Chondrocyte (in vitro differentiated cells): ENCODE data around the gene PGRMC1. TPM values are rescaled to one million over a fixed set of nuclear protein-coding genes. Genes with fewer than 3 reads are reported as not detected.
"Not testable (repeated sequence)": the region's sequence is repeated elsewhere in the genome, so short reads cannot be mapped to it uniquely, and the experiment has no call there.

Experiments
- DNase-seq: peaks from one replicate; pipeline ENCODE4 v3.0.0; 2021; ENCODE audit warnings: mixed read lengths, low spot score
- H3K27ac Mint-ChIP-seq: one replicate; pipeline ENCODE4 v1.8.0; 2021; ENCODE audit warnings: mild to moderate bottlenecking, moderate library complexity, mixed read lengths; ENCODE audit not compliant: unreplicated experiment
- H3K27me3 Mint-ChIP-seq: 2 replicates; pipeline ENCODE4 v1.8.0; 2021; ENCODE audit warnings: low read depth, mixed read lengths
- H3K36me3 Mint-ChIP-seq: 2 replicates; pipeline ENCODE4 v1.8.0; 2021; ENCODE audit warnings: low read depth, mixed read lengths
- H3K4me1 Mint-ChIP-seq: 2 replicates; pipeline ENCODE4 v1.8.0; 2021; ENCODE audit warnings: low read depth, mild to moderate bottlenecking, mixed read lengths
- H3K4me3 Mint-ChIP-seq: one replicate; pipeline ENCODE4 v1.8.0; 2021; ENCODE audit warnings: mild to moderate bottlenecking, moderate library complexity, mixed read lengths; ENCODE audit not compliant: unreplicated experiment
- H3K9me3 Mint-ChIP-seq: 2 replicates; pipeline ENCODE4 v1.8.0; 2021; ENCODE audit warnings: low read depth, mixed read lengths
- CTCF ChIP-seq: fragments of 200-600 bp; sonication (generic); IDR thresholded peaks from 2 replicates; pipeline ENCODE4 v1.5.0; 2021; ENCODE audit warnings: antibody characterized with exemption, mild to moderate bottlenecking, moderate library complexity
- total RNA-seq: library from RNA; stranded (reverse); gene quantifications from 3 replicates; pipeline ENCODE4 v1.2.1, GENCODE V29; 2021

PGRMC1 gene
- total RNA-seq, 1 donor from 2014 or later = 59.9 TPM

- Mint-ChIP-seq H3K27ac (no peak overlapping the region), H3K4me3 (no peak overlapping the region), H3K9me3 (peaks cover 5% of the 10 kb centered on the region), H3K27me3 (peaks cover 2% of the 10 kb centered on the region), H3K36me3 (no peaks in the 10 kb centered on the region), H3K4me1 (no peaks in the 10 kb centered on the region)
- no peak for TF ChIP-seq CTCF
- DNase-seq = peak; percentile 88
These were observed 36.9 kb downstream of the PGRMC1 start for GRCh38 chrX:119272882-119273419.

- peak; percentile 90 for DNase-seq
- H3K27ac Mint-ChIP-seq = no peak overlapping the region
- peaks cover 2% of the 10 kb centered on the region for H3K27me3 Mint-ChIP-seq
- no peak for TF ChIP-seq CTCF
- no peaks in the 10 kb centered on the region for H3K36me3 Mint-ChIP-seq
- no peaks in the 10 kb centered on the region for H3K4me1 Mint-ChIP-seq
- peaks cover 5% of the 10 kb centered on the region for H3K9me3 Mint-ChIP-seq
- no peak overlapping the region for H3K4me3 Mint-ChIP-seq
These were observed 37.5 kb downstream of the PGRMC1 start for GRCh38 chrX:119273420-119274192.

- not testable (repeated sequence) for H3K36me3 Mint-ChIP-seq, H3K9me3 Mint-ChIP-seq, DNase-seq
These were observed 46.3 kb downstream of the PGRMC1 start for GRCh38 chrX:119282347-119282746.

GRCh38 chrX:119288890-119289393 lies 52.9 kb downstream of the PGRMC1 start:
- peaks cover 7% of the 10 kb centered on the region for H3K9me3 Mint-ChIP-seq
- no peak for DNase-seq
- no peaks in the 10 kb centered on the region for H3K27me3 Mint-ChIP-seq
- peaks cover 15% of the 10 kb centered on the region for H3K4me1 Mint-ChIP-seq
- TF ChIP-seq CTCF = no peak
- no peak overlapping the region for H3K27ac Mint-ChIP-seq
- H3K36me3 Mint-ChIP-seq = no peaks in the 10 kb centered on the region
- H3K4me3 Mint-ChIP-seq = no peak overlapping the region

More at GRCh38 chrX:119282347-119282746, 46.3 kb downstream of the PGRMC1 start:
- H3K4me3 Mint-ChIP-seq, H3K4me1 Mint-ChIP-seq, H3K27ac Mint-ChIP-seq, H3K27me3 Mint-ChIP-seq: not testable (repeated sequence)

- DNase-seq = no peak
- Mint-ChIP-seq H3K27me3 (no peaks in the 10 kb centered on the region), H3K27ac (no peak overlapping the region)
These were observed 54.4 kb downstream of the PGRMC1 start for GRCh38 chrX:119290476-119290875.

GRCh38 chrX:119291246-119291645 lies 55.2 kb downstream of the PGRMC1 start:
- DNase-seq, H3K4me3 Mint-ChIP-seq, H3K27me3 Mint-ChIP-seq, H3K9me3 Mint-ChIP-seq, H3K27ac Mint-ChIP-seq, H3K36me3 Mint-ChIP-seq: not testable (repeated sequence)
- H3K4me1 Mint-ChIP-seq = peaks cover 15% of the 10 kb centered on the region

More at GRCh38 chrX:119290476-119290875, 54.4 kb downstream of the PGRMC1 start:
- TF ChIP-seq CTCF = no peak
- Mint-ChIP-seq H3K4me3 (no peak overlapping the region), H3K9me3 (peaks cover 4% of the 10 kb centered on the region), H3K4me1 (peaks cover 15% of the 10 kb centered on the region), H3K36me3 (no peaks in the 10 kb centered on the region)
